Left colon (tissue), 2 donors: ENCODE results near the gene CLCN1. TPM values are rescaled to one million over a fixed set of nuclear protein-coding genes. Genes with fewer than 3 reads are reported as not detected.

Experiments
- ATAC-seq: fragments of 200-7000 bp; cut with Tn5 transposase; one replicate; pipeline ENCODE4 v1.9.1; 2020; ENCODE audit warnings: mild to moderate bottlenecking, moderate library complexity
- DNase-seq, 2 donors: peaks; one replicate each; pipeline ENCODE4 v3.0.0-alpha.2; 2020
- intact Hi-C, 2 donors: fragments of 100-400 bp; cut with DNase I in 1 of 2; cut with micrococcal nuclease in 1 of 2; formaldehyde crosslinking; loops; one replicate each; pipeline versions ENCODE4 v1.11.2 to v1.14.0; 2022; cut with DNase I, micrococcal nuclease
- total RNA-seq, 2 donors: library from RNA; stranded (reverse); fragmentation: NEBNext Ultra II Directional; extraction: Animal tissue kit (Norgen Biotek cat#: 25700); gene quantifications; one replicate each; pipeline ENCODE4 v1.2.1, GENCODE V29; 2021
- donor health status: DM: no; HTN: no; CAD: no.
- donor health status: DM: yes; HTN: yes; CAD: no.

Gene CLCN1
- total RNA-seq, 2 donors from 2014 or later: not detected

- DNase-seq (no peak), ATAC-seq (no peak)
- intact Hi-C loops: no loop called here
Observed at GRCh38 chr7:143376396-143376795, 60.5 kb downstream of the CLCN1 start.

- intact Hi-C loops: no loop called here
- peak; percentile 5 for ATAC-seq
- DNase-seq: no peak
Observed at GRCh38 chr7:143379611-143380259, 63.8 kb downstream of the CLCN1 start.

- ATAC-seq: peak; percentile 70
Observed at GRCh38 chr7:143380260-143380645, 64.3 kb downstream of the CLCN1 start.

GRCh38 chr7:143380646-143381426, 64.9 kb downstream of the CLCN1 start, which contains the start of gene ZYX:
ZYX (plus strand) TSS chr7:143381345; CDS start chr7:143381572, 227 bp downstream.
- ATAC-seq: peak; percentile 91
- intact Hi-C loops: no loop called here
- peak; percentile 97 to 98 for DNase-seq

More at GRCh38 chr7:143380260-143380645, 64.3 kb downstream of the CLCN1 start:
- peak; percentile 84 to 93 for DNase-seq
- intact Hi-C loops: no loop called here

GRCh38 chr7:143381427-143382125, 65.7 kb downstream of the CLCN1 start:
- DNase-seq: peak; percentile 68 to 74
- ATAC-seq: no peak
- intact Hi-C loops: no loop called here

GRCh38 chr7:143382126-143382790, 66.3 kb downstream of the CLCN1 start:
- ATAC-seq: no peak
- DNase-seq: no peak
- intact Hi-C loops: no loop called here

- intact Hi-C loops: no loop called here
Observed at GRCh38 chr7:143382791-143383641, 67.1 kb downstream of the CLCN1 start.

GRCh38 chr7:143383642-143383957, 67.7 kb downstream of the CLCN1 start:
- intact Hi-C loops: no loop called here

More at GRCh38 chr7:143382791-143383641, 67.1 kb downstream of the CLCN1 start:
- ATAC-seq (no peak), DNase-seq (no peak)

GRCh38 chr7:143384148-143384547, 68.2 kb downstream of the CLCN1 start:
- ATAC-seq (no peak), DNase-seq (no peak)
- intact Hi-C loops: no loop called here

More at GRCh38 chr7:143383642-143383957, 67.7 kb downstream of the CLCN1 start:
- DNase-seq (no peak), ATAC-seq (no peak)

GRCh38 chr7:143384661-143385631, 69.0 kb downstream of the CLCN1 start:
- ATAC-seq: no peak
- intact Hi-C loops: no loop called here

GRCh38 chr7:143385891-143386781, 70.2 kb downstream of the CLCN1 start:
- DNase-seq (no peak), ATAC-seq (no peak)
- intact Hi-C loops: no loop called here

More at GRCh38 chr7:143384661-143385631, 69.0 kb downstream of the CLCN1 start:
- no peak for DNase-seq

- no peak for ATAC-seq
- intact Hi-C loops: no loop called here
- DNase-seq: no peak
Observed at GRCh38 chr7:143387156-143387975, 71.5 kb downstream of the CLCN1 start.

- ATAC-seq (no peak), DNase-seq (no peak)
- intact Hi-C loops: no loop called here
Observed at GRCh38 chr7:143388051-143388450, 72.1 kb downstream of the CLCN1 start.

- intact Hi-C loops: no loop called here
- ATAC-seq (no peak), DNase-seq (no peak)
Observed at GRCh38 chr7:143388491-143389101, 72.7 kb downstream of the CLCN1 start.
